ENCODE results near the gene ARHGEF19.

DNA sequence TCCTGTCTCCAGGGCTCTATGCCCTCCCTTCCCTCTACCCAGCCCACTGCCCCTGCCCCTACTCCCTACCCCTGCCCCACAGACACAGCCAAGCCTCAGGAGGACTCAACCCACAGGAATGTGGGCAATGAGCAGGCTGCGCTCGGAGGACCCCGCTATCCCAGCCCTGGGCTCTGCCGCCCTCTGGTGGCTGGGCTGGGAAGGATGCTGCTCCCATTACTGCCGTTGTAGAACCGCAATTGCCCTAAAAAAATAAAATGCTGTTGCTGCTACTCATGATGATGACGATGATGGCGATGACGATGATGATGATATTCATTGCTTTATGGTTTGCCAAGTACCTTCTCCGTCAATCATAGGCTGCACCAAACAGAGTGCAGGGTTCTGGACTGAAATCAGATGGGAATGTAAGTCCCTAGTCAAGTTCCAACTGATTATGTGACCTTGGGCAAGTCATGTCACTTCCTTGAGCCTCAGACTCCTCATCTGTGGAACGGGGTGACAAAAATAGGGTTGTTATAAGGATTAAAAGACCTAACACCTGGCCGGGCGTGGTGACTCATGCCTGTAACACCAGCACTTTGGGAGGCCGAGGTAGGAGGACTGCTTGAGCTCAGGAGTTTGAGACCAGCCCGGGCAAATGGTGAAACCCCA is 24.6 kb downstream of the ARHGEF19 start:
- TF ChIP-seq, protein P1, sequence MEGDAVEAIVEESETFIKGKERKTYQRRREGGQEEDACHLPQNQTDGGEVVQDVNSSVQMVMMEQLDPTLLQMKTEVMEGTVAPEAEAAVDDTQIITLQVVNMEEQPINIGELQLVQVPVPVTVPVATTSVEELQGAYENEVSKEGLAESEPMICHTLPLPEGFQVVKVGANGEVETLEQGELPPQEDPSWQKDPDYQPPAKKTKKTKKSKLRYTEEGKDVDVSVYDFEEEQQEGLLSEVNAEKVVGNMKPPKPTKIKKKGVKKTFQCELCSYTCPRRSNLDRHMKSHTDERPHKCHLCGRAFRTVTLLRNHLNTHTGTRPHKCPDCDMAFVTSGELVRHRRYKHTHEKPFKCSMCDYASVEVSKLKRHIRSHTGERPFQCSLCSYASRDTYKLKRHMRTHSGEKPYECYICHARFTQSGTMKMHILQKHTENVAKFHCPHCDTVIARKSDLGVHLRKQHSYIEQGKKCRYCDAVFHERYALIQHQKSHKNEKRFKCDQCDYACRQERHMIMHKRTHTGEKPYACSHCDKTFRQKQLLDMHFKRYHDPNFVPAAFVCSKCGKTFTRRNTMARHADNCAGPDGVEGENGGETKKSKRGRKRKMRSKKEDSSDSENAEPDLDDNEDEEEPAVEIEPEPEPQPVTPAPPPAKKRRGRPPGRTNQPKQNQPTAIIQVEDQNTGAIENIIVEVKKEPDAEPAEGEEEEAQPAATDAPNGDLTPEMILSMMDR (IDR thresholded peaks at IDR 0.05): peak; percentile 88 to 99 (median 98)
- no peak for TF ChIP-seq POLR2A (IDR thresholded peaks at IDR 0.05)

All from thyroid gland (tissue), 4 donors.